COLO668 (cell line): Measurements from ENCODE around the gene DDX24.

Experiments used
- DNase-seq: peaks from one replicate; lab custom pipeline; 2025; ENCODE audit not compliant: unreplicated experiment; lab: John Stamatoyannopoulos, UW

Gene DDX24

GRCh38 chr14:94114589-94115057, 33.6 kb upstream of the DDX24 start:
- DNase-seq = no peak

- DNase-seq = no peak
Measured at GRCh38 chr14:94113908-94114588, 33.0 kb upstream of the DDX24 start.

GRCh38 chr14:94113490-94113889, 32.5 kb upstream of the DDX24 start:
- no peak for DNase-seq

GRCh38 chr14:94113073-94113472, 32.1 kb upstream of the DDX24 start:
- no peak for DNase-seq

- no peak for DNase-seq
Measured at GRCh38 chr14:94112513-94113063, 31.6 kb upstream of the DDX24 start.

GRCh38 chr14:94111276-94112095, 30.5 kb upstream of the DDX24 start:
- DNase-seq = no peak

GRCh38 chr14:94110552-94111181, 29.7 kb upstream of the DDX24 start, which contains the start of gene IFI27:
Gene IFI27 (plus strand): TSS chr14:94110736.
- DNase-seq = no peak

- no peak for DNase-seq
Measured at GRCh38 chr14:94109915-94110250, 28.9 kb upstream of the DDX24 start.

- no peak for DNase-seq
Measured at GRCh38 chr14:94104731-94105130, 23.7 kb upstream of the DDX24 start.

GRCh38 chr14:94103554-94104150, 22.6 kb upstream of the DDX24 start:
- DNase-seq = no peak

- DNase-seq = no peak
Measured at GRCh38 chr14:94102768-94103482, 21.9 kb upstream of the DDX24 start.

- DNase-seq = no peak
Measured at GRCh38 chr14:94101748-94102147, 20.7 kb upstream of the DDX24 start.

GRCh38 chr14:94100847-94101246, 19.8 kb upstream of the DDX24 start:
- DNase-seq = no peak

GRCh38 chr14:94099006-94099405, 18.0 kb upstream of the DDX24 start:
- no peak for DNase-seq

- DNase-seq = no peak
Measured at GRCh38 chr14:94098326-94098992, 17.5 kb upstream of the DDX24 start.

GRCh38 chr14:94097091-94097490, 16.1 kb upstream of the DDX24 start:
- DNase-seq = no peak

- DNase-seq = no peak
Measured at GRCh38 chr14:94093418-94093817, 12.4 kb upstream of the DDX24 start.

- DNase-seq = no peak
Measured at GRCh38 chr14:94089479-94089878, 8.5 kb upstream of the DDX24 start.

GRCh38 chr14:94088516-94088915, 7.5 kb upstream of the DDX24 start:
- DNase-seq = no peak

GRCh38 chr14:94087891-94088290, 6.9 kb upstream of the DDX24 start:
- DNase-seq = no peak
